Testis (tissue), 2 donors: ENCODE results near the gene ANKRD13D.

Experiments used
- POLR2A ChIP-seq: fragments of 450-650 bp; IDR thresholded peaks from one replicate; pipeline ENCODE4 v1.6.1; 2017; ENCODE audit warnings: antibody characterized with exemption, mild to moderate bottlenecking, moderate library complexity
- TF ChIP-seq, protein P1 (sequence below), 3 experiments: fragments of 450-650 bp in 2 of 3; fragments of 200-600 bp in 1 of 3; sonication (generic) in 1 of 3; IDR thresholded peaks; one replicate each; pipeline ENCODE4 v1.5.1; 2016 to 2019; ENCODE audit warnings: antibody characterized with exemption in 3 of 3, mild to moderate bottlenecking in 2 of 3, moderate library complexity in 1 of 3

DNA sequence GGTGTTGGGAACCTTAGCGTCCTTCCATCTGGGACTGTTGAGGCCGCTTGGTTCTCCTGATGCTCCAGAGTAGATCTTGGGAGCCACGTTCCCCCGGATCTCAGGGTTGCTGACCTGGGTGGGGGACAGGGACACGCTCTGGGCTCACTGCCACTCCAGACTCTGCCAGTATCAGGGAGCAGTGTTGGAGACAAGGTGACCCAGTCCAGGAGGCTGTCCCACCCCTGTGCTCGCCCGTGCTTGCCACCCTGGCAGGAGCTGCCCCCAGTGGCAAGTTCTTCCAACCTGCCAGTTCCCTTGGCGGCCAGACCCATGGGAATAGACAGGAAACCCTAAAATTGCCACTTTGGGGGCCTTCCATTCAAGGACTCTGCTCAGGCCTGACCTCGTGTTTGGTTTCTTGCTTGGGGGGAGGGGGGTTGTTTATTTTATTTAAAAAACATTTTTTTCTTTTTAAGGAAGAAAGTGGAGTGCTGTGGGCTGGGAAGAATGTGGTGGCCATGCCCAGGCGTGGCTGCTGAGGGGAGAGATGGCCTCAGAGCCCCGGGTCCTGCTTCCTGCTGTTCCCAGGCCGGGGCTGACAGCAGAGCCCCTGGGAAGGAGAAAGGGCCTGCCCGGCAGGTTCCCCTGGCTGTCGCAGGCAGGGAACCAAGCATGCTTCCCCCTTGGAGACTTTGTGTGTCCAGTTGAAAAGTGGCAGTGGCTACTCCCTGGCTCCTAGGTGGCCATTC lies 15.7 kb upstream of the ANKRD13D start:
- TF ChIP-seq, protein P1, sequence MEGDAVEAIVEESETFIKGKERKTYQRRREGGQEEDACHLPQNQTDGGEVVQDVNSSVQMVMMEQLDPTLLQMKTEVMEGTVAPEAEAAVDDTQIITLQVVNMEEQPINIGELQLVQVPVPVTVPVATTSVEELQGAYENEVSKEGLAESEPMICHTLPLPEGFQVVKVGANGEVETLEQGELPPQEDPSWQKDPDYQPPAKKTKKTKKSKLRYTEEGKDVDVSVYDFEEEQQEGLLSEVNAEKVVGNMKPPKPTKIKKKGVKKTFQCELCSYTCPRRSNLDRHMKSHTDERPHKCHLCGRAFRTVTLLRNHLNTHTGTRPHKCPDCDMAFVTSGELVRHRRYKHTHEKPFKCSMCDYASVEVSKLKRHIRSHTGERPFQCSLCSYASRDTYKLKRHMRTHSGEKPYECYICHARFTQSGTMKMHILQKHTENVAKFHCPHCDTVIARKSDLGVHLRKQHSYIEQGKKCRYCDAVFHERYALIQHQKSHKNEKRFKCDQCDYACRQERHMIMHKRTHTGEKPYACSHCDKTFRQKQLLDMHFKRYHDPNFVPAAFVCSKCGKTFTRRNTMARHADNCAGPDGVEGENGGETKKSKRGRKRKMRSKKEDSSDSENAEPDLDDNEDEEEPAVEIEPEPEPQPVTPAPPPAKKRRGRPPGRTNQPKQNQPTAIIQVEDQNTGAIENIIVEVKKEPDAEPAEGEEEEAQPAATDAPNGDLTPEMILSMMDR (IDR thresholded peaks at IDR 0.05): no peak
- TF ChIP-seq POLR2A: no peak
